Esophagus squamous epithelium (tissue), 5 donors: ENCODE data around the gene SSR4. TPM values are rescaled to one million over a fixed set of nuclear protein-coding genes. Genes with fewer than 3 reads are reported as not detected.

ENCODE experiments used
- DNase-seq: peaks from one replicate; lab custom pipeline; 2025; lab: John Stamatoyannopoulos, UW
- H3K27ac ChIP-seq, 4 donors: fragments of 200-600 bp; sonication (generic); one replicate each; pipeline ENCODE4 v1.5.1; 2016 to 2019; ENCODE audit warnings: mild to moderate bottlenecking in 1 of 4
- H3K27me3 ChIP-seq, 4 donors: fragments of 200-600 bp; sonication (generic); 1 replicate in 3 of 4; 2 replicates in 1 of 4; pipeline versions ENCODE4 v1.5.1 to v1.6.0; 2017 to 2021; ENCODE audit warnings: antibody characterized with exemption in 1 of 4
- H3K36me3 ChIP-seq, 3 donors: fragments of 200-600 bp; sonication (generic); one replicate each; pipeline ENCODE4 v1.5.1; 2016 to 2019
- H3K4me1 ChIP-seq, 3 donors: fragments of 200-600 bp; sonication (generic); one replicate each; pipeline ENCODE4 v1.5.1; 2017 to 2019
- H3K4me3 ChIP-seq, 4 donors: fragments of 200-600 bp; sonication (generic); 1 replicate in 3 of 4; 2 replicates in 1 of 4; pipeline ENCODE4 v1.5.1; 2016 to 2019; ENCODE audit warnings: mild to moderate bottlenecking in 2 of 4, moderate library complexity in 1 of 4
- H3K9me3 ChIP-seq, 3 donors: fragments of 200-600 bp; sonication (generic); one replicate each; pipeline ENCODE4 v1.5.1; 2016 to 2019
- CTCF ChIP-seq, 6 experiments: fragments of 450-650 bp in 4 of 6; fragments of 200-600 bp in 2 of 6; sonication (generic) in 2 of 6; IDR thresholded peaks; one replicate each; pipeline ENCODE4 v1.5.1; 2016 to 2019; ENCODE audit warnings: antibody characterized with exemption in 6 of 6, mild to moderate bottlenecking in 4 of 6, moderate library complexity in 4 of 6
- POLR2A ChIP-seq, 4 donors: fragments of 450-650 bp; IDR thresholded peaks; one replicate each; pipeline ENCODE4 v1.6.1; 2017; ENCODE audit warnings: antibody characterized with exemption in 4 of 4, mild to moderate bottlenecking in 4 of 4, moderate library complexity in 3 of 4
- WGBS, 2 donors: methylation state at CpG; one replicate each; pipeline ENCODE4 v1.1.5; 2018; 5-methylcytosine and 5-hydroxymethylcytosine counted together
- intact Hi-C: fragments of 100-400 bp; cut with DNase I; formaldehyde crosslinking; loops from one replicate; pipeline ENCODE4 v1.15.0; 2022
- total RNA-seq, 4 donors: library from RNA; depleted of rRNA; stranded (reverse); fragments of >200 nt; gene quantifications; one replicate each; pipeline ENCODE4 v1.1.0, GENCODE V29; 2016
- donor health status: DM: yes; HTN: yes; CAD: no.

Gene SSR4
- total RNA-seq, 4 donors from 2014 or later = 131 to 257 (median 159) TPM

GRCh38 chrX:153767674-153768055 lies 26.8 kb upstream of the SSR4 start:
- Histone ChIP-seq H3K27ac (no peak overlapping the region), H3K4me1 (peaks cover 0 to 34% (median 20%) of the 10 kb centered on the region in 3 donors), H3K9me3 (no peaks in the 10 kb centered on the region), H3K27me3 (no peaks in the 10 kb centered on the region), H3K36me3 (peaks cover 0 to 5% (median 0%) of the 10 kb centered on the region in 3 donors), H3K4me3 (no peak overlapping the region)
- TF ChIP-seq POLR2A (IDR thresholded peaks at IDR 0.05) = no peak
- TF ChIP-seq CTCF (IDR thresholded peaks at IDR 0.05) = no peak
- DNase-seq = no peak
- intact Hi-C loops = loop anchor here (5.0 kb wide), 1 partner anchor 180 kb away; no protein-coding TSS in a partner anchor
- no CpG with 5 or more reads among the region's 20 CpGs for WGBS, 2 donors

GRCh38 chrX:153768311-153769157 lies 25.9 kb upstream of the SSR4 start:
- peaks cover 0 to 5% (median 0%) of the 10 kb centered on the region in 3 donors for H3K36me3 ChIP-seq
- 83 to 85% methylated on average over 2 to 4 of the region's 22 CpGs for WGBS, 2 donors
- no peak for DNase-seq
- intact Hi-C loops = loop anchor here (5.0 kb wide), 1 partner anchor 179 kb away; no protein-coding TSS in a partner anchor
- no peak overlapping the region for H3K4me3 ChIP-seq
- TF ChIP-seq POLR2A (IDR thresholded peaks at IDR 0.05) (no peak), CTCF (IDR thresholded peaks at IDR 0.05) (no peak)
- H3K27me3 ChIP-seq = no peaks in the 10 kb centered on the region
- H3K27ac ChIP-seq = no peak overlapping the region
- peaks cover 0 to 34% (median 20%) of the 10 kb centered on the region in 3 donors for H3K4me1 ChIP-seq
- H3K9me3 ChIP-seq = no peaks in the 10 kb centered on the region

GRCh38 chrX:153769158-153769864 lies 25.2 kb upstream of the SSR4 start:
- intact Hi-C loops = loop anchor here (5.0 kb wide), 1 partner anchor 178 kb away; no protein-coding TSS in a partner anchor
- H3K27me3 ChIP-seq = no peaks in the 10 kb centered on the region
- H3K4me3 ChIP-seq = no peak overlapping the region
- peaks cover 0 to 29% (median 19%) of the 10 kb centered on the region in 3 donors for H3K4me1 ChIP-seq
- H3K36me3 ChIP-seq = peaks cover 0 to 5% (median 0%) of the 10 kb centered on the region in 3 donors
- WGBS, 2 donors = 90% methylated on average over 4 of the region's 23 CpGs; no CpG with 5 or more reads in 1 of the 2 donors
- H3K9me3 ChIP-seq = no peaks in the 10 kb centered on the region
- no peak overlapping the region for H3K27ac ChIP-seq
- DNase-seq = no peak
- TF ChIP-seq CTCF (IDR thresholded peaks at IDR 0.05) (no peak), POLR2A (IDR thresholded peaks at IDR 0.05) (no peak)

GRCh38 chrX:153769865-153770600 lies 24.4 kb upstream of the SSR4 start:
- intact Hi-C loops = loop anchor here (5.0 kb wide), 1 partner anchor 177 kb away; no protein-coding TSS in a partner anchor
- no peak for TF ChIP-seq POLR2A (IDR thresholded peaks at IDR 0.05)
- no peak for TF ChIP-seq CTCF (IDR thresholded peaks at IDR 0.05)
- WGBS, 2 donors = 68% methylated on average over 5 of the region's 25 CpGs; no CpG with 5 or more reads in 1 of the 2 donors
- H3K4me1 ChIP-seq = peaks cover 0 to 22% (median 12%) of the 10 kb centered on the region in 3 donors
- H3K4me3 ChIP-seq = no peak overlapping the region
- H3K9me3 ChIP-seq = no peaks in the 10 kb centered on the region
- peaks cover 0 to 8% (median 0%) of the 10 kb centered on the region in 3 donors for H3K36me3 ChIP-seq
- H3K27ac ChIP-seq = no peak overlapping the region
- DNase-seq = no peak
- H3K27me3 ChIP-seq = no peaks in the 10 kb centered on the region
